ENCODE data around the gene TUBE1. TPM values are rescaled to one million over a fixed set of nuclear protein-coding genes. Genes with fewer than 3 reads are reported as not detected.

TUBE1 gene
- total RNA-seq (2014; rRNA removed; shearing (Covaris generic)) (42.7 and 54.9 TPM in 2 replicates), polyA plus RNA-seq (2016; fragmentation: Nextera tagmentation; extraction: Ambion mirVana) (39.0 and 41.5 TPM in 2 replicates)

GRCh38 chr6:112087136-112087911, at the start of gene TUBE1, which contains the start of gene FAM229B:
TUBE1 (minus strand) TSS chr6:112087482; CDS start chr6:112087434, 48 bp downstream.
FAM229B (plus strand) TSS chr6:112087591; CDS start chr6:112099284, 11,693 bp downstream.
- H2AFZ ChIP-seq = peak within 1 kb of the TSS; percentile 91
- peaks cover 10% of the 10 kb centered on the region; the same call in 1 of the 2 replicates for H3F3A ChIP-seq (ENCODE audit: insufficient read depth)
- peak; percentile 100 for DNase-seq
- peak within 1 kb of the TSS; percentile 90 for H3K4me3 ChIP-seq
- peaks cover 28% of the 10 kb centered on the region for H3K79me2 ChIP-seq (ENCODE audit: insufficient read depth)
- TF ChIP-seq EZH2 (IDR thresholded peaks at IDR 0.05; ENCODE audit: insufficient read depth, poor library complexity, severe bottlenecking) (no peak), EZH2phosphoT487 (IDR thresholded peaks at IDR 0.05; ENCODE audit: insufficient read depth, low read depth) (no peak)
- H3K9me3 ChIP-seq (ENCODE audit: low read depth) = no peaks in the 10 kb centered on the region
- no peaks in the 10 kb centered on the region for H3K27me3 ChIP-seq (replicated peaks; ENCODE audit: insufficient read depth)
- H3K27ac ChIP-seq = peak within 1 kb of the TSS; percentile 94
- H3K9ac ChIP-seq = peak within 1 kb of the TSS; percentile 94
- no peaks in the 10 kb centered on the region for H3K9me2 ChIP-seq (ENCODE audit: insufficient read depth)
- H3K4me1 ChIP-seq (ENCODE audit: insufficient read depth) = peaks cover 9% of the 10 kb centered on the region
- peak within 1 kb of the TSS; percentile 94 for H3K4me2 ChIP-seq (ENCODE audit: unreplicated experiment)
- in situ Hi-C loops (cut with MboI) = no loop called here
- WGBS, 2 experiments (ENCODE audit: low coverage in 1 of 2, low lambda C conversion rate in 2 of 2, missing lambda C conversion rate in 2 of 2) = 1% methylated on average over 54 to 56 of the region's 60 CpGs
- peaks cover 18% of the 10 kb centered on the region for H3K36me3 ChIP-seq (ENCODE audit: low read depth)
- H4K20me1 ChIP-seq (ENCODE audit: insufficient read depth) = no peaks in the 10 kb centered on the region

- WGBS, 2 experiments (ENCODE audit: low coverage in 1 of 2, low lambda C conversion rate in 2 of 2, missing lambda C conversion rate in 2 of 2) = 79 to 81% methylated on average over 3 of the region's 3 CpGs
- no peaks in the 10 kb centered on the region for H3K9me3 ChIP-seq (ENCODE audit: low read depth)
- no peak overlapping the region for H3K27ac ChIP-seq
- no peak overlapping the region for H3K9ac ChIP-seq
- in situ Hi-C loops (cut with MboI) = no loop called here
- TF ChIP-seq EZH2phosphoT487 (IDR thresholded peaks at IDR 0.05; ENCODE audit: insufficient read depth, low read depth) (no peak), EZH2 (IDR thresholded peaks at IDR 0.05; ENCODE audit: insufficient read depth, poor library complexity, severe bottlenecking) (no peak)
- H3K36me3 ChIP-seq (ENCODE audit: low read depth) = peaks cover 98% of the 10 kb centered on the region
- no peaks in the 10 kb centered on the region for H3K27me3 ChIP-seq (replicated peaks; ENCODE audit: insufficient read depth)
- peaks cover 89% of the 10 kb centered on the region for H3F3A ChIP-seq (ENCODE audit: insufficient read depth)
- H3K4me3 ChIP-seq = no peak overlapping the region
- H4K20me1 ChIP-seq (ENCODE audit: insufficient read depth) = no peaks in the 10 kb centered on the region
- H2AFZ ChIP-seq = no peak overlapping the region
- no peaks in the 10 kb centered on the region for H3K4me1 ChIP-seq (ENCODE audit: insufficient read depth)
- H3K4me2 ChIP-seq (ENCODE audit: unreplicated experiment) = no peak overlapping the region
- H3K9me2 ChIP-seq (ENCODE audit: insufficient read depth) = no peaks in the 10 kb centered on the region
- no peak for DNase-seq
- no peaks in the 10 kb centered on the region for H3K79me2 ChIP-seq (ENCODE audit: insufficient read depth)
Observed at GRCh38 chr6:112130878-112131277, 43.6 kb upstream of the TUBE1 start.

GRCh38 chr6:112128208-112128607, 40.9 kb upstream of the TUBE1 start:
- Histone ChIP-seq H3K9me2 (ENCODE audit: insufficient read depth) (no peaks in the 10 kb centered on the region), H3K79me2 (ENCODE audit: insufficient read depth) (no peaks in the 10 kb centered on the region), H3K36me3 (ENCODE audit: low read depth) (peaks cover 98% of the 10 kb centered on the region), H3K27me3 (replicated peaks; ENCODE audit: insufficient read depth) (no peaks in the 10 kb centered on the region), H3K4me3 (no peak overlapping the region), H3K27ac (no peak overlapping the region), H3K4me2 (ENCODE audit: unreplicated experiment) (no peak overlapping the region), H2AFZ (no peak overlapping the region), H4K20me1 (ENCODE audit: insufficient read depth) (no peaks in the 10 kb centered on the region), H3F3A (ENCODE audit: insufficient read depth) (peaks cover 78% of the 10 kb centered on the region), H3K9ac (no peak overlapping the region), H3K4me1 (ENCODE audit: insufficient read depth) (no peaks in the 10 kb centered on the region), H3K9me3 (ENCODE audit: low read depth) (no peaks in the 10 kb centered on the region)
- WGBS, 2 experiments (ENCODE audit: low coverage in 1 of 2, low lambda C conversion rate in 2 of 2, missing lambda C conversion rate in 2 of 2) = 97 to 99% methylated on average over 5 of the region's 5 CpGs
- no peak for DNase-seq
- in situ Hi-C loops (cut with MboI) = no loop called here
- TF ChIP-seq EZH2 (IDR thresholded peaks at IDR 0.05; ENCODE audit: insufficient read depth, poor library complexity, severe bottlenecking) (no peak), EZH2phosphoT487 (IDR thresholded peaks at IDR 0.05; ENCODE audit: insufficient read depth, low read depth) (no peak)

- Histone ChIP-seq H2AFZ (no peak overlapping the region), H3K9ac (no peak overlapping the region), H3K9me3 (ENCODE audit: low read depth) (no peaks in the 10 kb centered on the region), H3K9me2 (ENCODE audit: insufficient read depth) (no peaks in the 10 kb centered on the region), H3F3A (ENCODE audit: insufficient read depth) (peaks cover 81% of the 10 kb centered on the region), H3K79me2 (ENCODE audit: insufficient read depth) (no peaks in the 10 kb centered on the region), H3K4me2 (ENCODE audit: unreplicated experiment) (no peak overlapping the region), H3K4me3 (no peak overlapping the region), H4K20me1 (ENCODE audit: insufficient read depth) (no peaks in the 10 kb centered on the region), H3K4me1 (ENCODE audit: insufficient read depth) (no peaks in the 10 kb centered on the region), H3K27ac (no peak overlapping the region), H3K36me3 (ENCODE audit: low read depth) (peaks cover 99% of the 10 kb centered on the region), H3K27me3 (replicated peaks; ENCODE audit: insufficient read depth) (no peaks in the 10 kb centered on the region)
- no peak for TF ChIP-seq EZH2phosphoT487 (IDR thresholded peaks at IDR 0.05; ENCODE audit: insufficient read depth, low read depth)
- no peak for TF ChIP-seq EZH2 (IDR thresholded peaks at IDR 0.05; ENCODE audit: insufficient read depth, poor library complexity, severe bottlenecking)
- in situ Hi-C loops (cut with MboI) = no loop called here
- no peak for DNase-seq
- WGBS, 2 experiments (ENCODE audit: low coverage in 1 of 2, low lambda C conversion rate in 2 of 2, missing lambda C conversion rate in 2 of 2) = 100% methylated on average over 1 of the region's 1 CpG
Observed at GRCh38 chr6:112123982-112124381, 36.7 kb upstream of the TUBE1 start.
